ENCODE results near the gene RBP3. TPM values are rescaled to one million over a fixed set of nuclear protein-coding genes. Genes with fewer than 3 reads are reported as not detected.

Gene RBP3
- total and polyA plus RNA-seq, 3 donors from 2014 or later: 0.09 to 0.25 TPM; not detected in 1

GRCh38 chr10:47380341-47381102 is 32.4 kb downstream of the RBP3 start:
- Histone ChIP-seq H3K36me3 (ENCODE audit: low read depth, missing control alignments) (no peaks in the 10 kb centered on the region), H3K4me1 (no peaks in the 10 kb centered on the region), H3K4me3 (no peak overlapping the region), H3K9me3 (no peaks in the 10 kb centered on the region), H3K27me3 (no peaks in the 10 kb centered on the region), H3K27ac (no peak overlapping the region)
- DNase-seq: no peak
- intact Hi-C loops (cut with DNase I; ENCODE audit: low total_unique reads): no loop called here
- TF ChIP-seq POLR2A (IDR thresholded peaks at IDR 0.05) (no peak), CTCF (IDR thresholded peaks at IDR 0.05) (no peak)
- 71% methylated on average over 8 of the region's 8 CpGs for WGBS, 2 donors

GRCh38 chr10:47381103-47381395 is 32.9 kb downstream of the RBP3 start:
- 55 to 82% methylated on average over 1 of the region's 1 CpG for WGBS, 2 donors
- no peak for DNase-seq
- Histone ChIP-seq H3K4me1 (no peaks in the 10 kb centered on the region), H3K36me3 (ENCODE audit: low read depth, missing control alignments) (no peaks in the 10 kb centered on the region), H3K4me3 (no peak overlapping the region), H3K27ac (no peak overlapping the region), H3K27me3 (no peaks in the 10 kb centered on the region), H3K9me3 (no peaks in the 10 kb centered on the region)
- no peak for TF ChIP-seq CTCF (IDR thresholded peaks at IDR 0.05)
- no peak for TF ChIP-seq POLR2A (IDR thresholded peaks at IDR 0.05)
- intact Hi-C loops (cut with DNase I; ENCODE audit: low total_unique reads): no loop called here

GRCh38 chr10:47381427-47382379 is 33.5 kb downstream of the RBP3 start:
- TF ChIP-seq CTCF (IDR thresholded peaks at IDR 0.05) (no peak), POLR2A (IDR thresholded peaks at IDR 0.05) (no peak)
- DNase-seq: no peak
- intact Hi-C loops (cut with DNase I; ENCODE audit: low total_unique reads): no loop called here
- Histone ChIP-seq H3K27me3 (no peaks in the 10 kb centered on the region), H3K4me3 (no peak overlapping the region), H3K4me1 (no peaks in the 10 kb centered on the region), H3K9me3 (no peaks in the 10 kb centered on the region), H3K36me3 (ENCODE audit: low read depth, missing control alignments) (no peaks in the 10 kb centered on the region), H3K27ac (no peak overlapping the region)
- 69 to 84% methylated on average over 6 to 9 of the region's 9 CpGs for WGBS, 2 donors

- Histone ChIP-seq H3K4me1 (no peaks in the 10 kb centered on the region), H3K36me3 (ENCODE audit: low read depth, missing control alignments) (no peaks in the 10 kb centered on the region), H3K9me3 (no peaks in the 10 kb centered on the region), H3K27ac (peak overlapping the region in 1 of 2 donors; percentile 34), H3K27me3 (no peaks in the 10 kb centered on the region), H3K4me3 (peak overlapping the region; percentile 79 to 92)
- DNase-seq: no peak
- intact Hi-C loops (cut with DNase I; ENCODE audit: low total_unique reads): no loop called here
- TF ChIP-seq POLR2A (IDR thresholded peaks at IDR 0.05) (no peak), CTCF (IDR thresholded peaks at IDR 0.05) (no peak)
- WGBS, 2 donors: 15% methylated on average over 9 of the region's 9 CpGs
Observed at GRCh38 chr10:47383261-47384147, 35.3 kb downstream of the RBP3 start.
